NCI-H146 (cell line): ENCODE results near the gene HAPLN1.

Experiments used
- DNase-seq: peaks from one replicate; lab custom pipeline; 2025; lab: John Stamatoyannopoulos, UW

The HAPLN1 gene

GRCh38 chr5:83641946-83642345 is 78.7 kb downstream of the HAPLN1 start:
- DNase-seq = no peak

- no peak for DNase-seq
These were observed 80.7 kb downstream of the HAPLN1 start for GRCh38 chr5:83639911-83640310.

- DNase-seq = no peak
These were observed 84.5 kb downstream of the HAPLN1 start for GRCh38 chr5:83636156-83636555.

GRCh38 chr5:83633285-83633684 is 87.4 kb downstream of the HAPLN1 start:
- no peak for DNase-seq

- no peak for DNase-seq
These were observed 87.8 kb downstream of the HAPLN1 start for GRCh38 chr5:83632874-83633273.

GRCh38 chr5:83628360-83628759 is 92.3 kb downstream of the HAPLN1 start:
- DNase-seq = no peak

GRCh38 chr5:83614841-83615240 is 105.8 kb downstream of the HAPLN1 start:
- DNase-seq = no peak

GRCh38 chr5:83608122-83608521 is 112.5 kb downstream of the HAPLN1 start:
- peak; percentile 7 for DNase-seq

- DNase-seq = no peak
These were observed 125.4 kb downstream of the HAPLN1 start for GRCh38 chr5:83595217-83595616.

- DNase-seq = no peak
These were observed 129.7 kb downstream of the HAPLN1 start for GRCh38 chr5:83590966-83591365.

- peak; percentile 19 for DNase-seq
These were observed 130.9 kb downstream of the HAPLN1 start for GRCh38 chr5:83589786-83590185.
